Muscle layer of colon (tissue), 2 donors: ENCODE results near the gene ASAH2.
"Not testable (repeated sequence)": the region's sequence is repeated elsewhere in the genome, so short reads cannot be mapped to it uniquely, and the experiment has no call there.

ENCODE experiments used
- H3K27ac ChIP-seq: one replicate; pipeline ENCODE4 v1.7.0; 2013; ENCODE audit warnings: low read depth, mild to moderate bottlenecking, low read length, moderate library complexity
- H3K27me3 ChIP-seq, 2 donors: one replicate each; pipeline ENCODE4 v1.7.0; 2013; ENCODE audit warnings: low read length in 2 of 2, mild to moderate bottlenecking in 2 of 2; ENCODE audit not compliant: insufficient read depth in 2 of 2, control insufficient read depth in 1 of 2
- H3K36me3 ChIP-seq: one replicate; pipeline ENCODE4 v1.7.0; 2013; ENCODE audit warnings: mild to moderate bottlenecking, low read length; ENCODE audit not compliant: insufficient read depth
- H3K4me1 ChIP-seq: one replicate; pipeline ENCODE4 v1.7.0; 2013; ENCODE audit warnings: mild to moderate bottlenecking, low read length; ENCODE audit not compliant: insufficient read depth
- H3K4me3 ChIP-seq, 2 donors: one replicate each; pipeline ENCODE4 v1.7.0; 2013; ENCODE audit warnings: low read length in 2 of 2, low read depth in 1 of 2, mild to moderate bottlenecking in 1 of 2, moderate library complexity in 1 of 2
- H3K9ac ChIP-seq: one replicate; pipeline ENCODE4 v1.7.0; 2013; ENCODE audit warnings: low read length
- H3K9me3 ChIP-seq: one replicate; pipeline ENCODE4 v1.7.0; 2013; ENCODE audit warnings: mild to moderate bottlenecking, low read length
- donor health status: abdominal sarcoma.
- donor health status: Adenocarcinoma of cecum.

Gene ASAH2

GRCh38 chr10:50281210-50281966, 30.1 kb upstream of the ASAH2 start:
- Histone ChIP-seq H3K9ac (no peak overlapping the region), H3K4me3 (no peak overlapping the region), H3K9me3 (no peaks in the 10 kb centered on the region), H3K4me1 (no peaks in the 10 kb centered on the region), H3K27ac (no peak overlapping the region), H3K27me3 (no peaks in the 10 kb centered on the region), H3K36me3 (no peaks in the 10 kb centered on the region)

- Histone ChIP-seq H3K27ac (no peak overlapping the region), H3K4me1 (no peaks in the 10 kb centered on the region), H3K9ac (no peak overlapping the region), H3K9me3 (no peaks in the 10 kb centered on the region), H3K4me3 (no peak overlapping the region), H3K36me3 (no peaks in the 10 kb centered on the region), H3K27me3 (no peaks in the 10 kb centered on the region)
Measured at GRCh38 chr10:50280049-50280841, 28.9 kb upstream of the ASAH2 start.

- Histone ChIP-seq H3K9me3 (no peaks in the 10 kb centered on the region), H3K4me1 (no peaks in the 10 kb centered on the region), H3K9ac (no peak overlapping the region), H3K36me3 (no peaks in the 10 kb centered on the region), H3K27ac (no peak overlapping the region), H3K27me3 (no peaks in the 10 kb centered on the region), H3K4me3 (no peak overlapping the region)
Measured at GRCh38 chr10:50279489-50279888, 28.2 kb upstream of the ASAH2 start.

GRCh38 chr10:50275650-50276235, 24.4 kb upstream of the ASAH2 start:
- Histone ChIP-seq H3K9me3 (no peaks in the 10 kb centered on the region), H3K27me3 (no peaks in the 10 kb centered on the region), H3K36me3 (no peaks in the 10 kb centered on the region), H3K4me3 (no peak overlapping the region), H3K27ac (no peak overlapping the region), H3K9ac (no peak overlapping the region), H3K4me1 (no peaks in the 10 kb centered on the region)

- Histone ChIP-seq H3K9me3 (no peaks in the 10 kb centered on the region), H3K36me3 (no peaks in the 10 kb centered on the region), H3K4me3 (no peak overlapping the region), H3K27ac (no peak overlapping the region), H3K27me3 (no peaks in the 10 kb centered on the region), H3K9ac (no peak overlapping the region), H3K4me1 (no peaks in the 10 kb centered on the region)
Measured at GRCh38 chr10:50272531-50272930, 21.2 kb upstream of the ASAH2 start.

GRCh38 chr10:50271564-50272250, 20.4 kb upstream of the ASAH2 start:
- Histone ChIP-seq H3K9me3 (no peaks in the 10 kb centered on the region), H3K9ac (no peak overlapping the region), H3K36me3 (no peaks in the 10 kb centered on the region), H3K27me3 (no peaks in the 10 kb centered on the region), H3K4me3 (no peak overlapping the region), H3K27ac (no peak overlapping the region), H3K4me1 (no peaks in the 10 kb centered on the region)

- not testable (repeated sequence) for H3K9ac ChIP-seq, H3K9me3 ChIP-seq, H3K27me3 ChIP-seq, H3K4me3 ChIP-seq, H3K27ac ChIP-seq, H3K36me3 ChIP-seq, H3K4me1 ChIP-seq
Measured at GRCh38 chr10:50267877-50268276, 16.6 kb upstream of the ASAH2 start.

- H3K27me3 ChIP-seq, H3K9me3 ChIP-seq, H3K4me1 ChIP-seq, H3K27ac ChIP-seq, H3K9ac ChIP-seq, H3K36me3 ChIP-seq, H3K4me3 ChIP-seq: not testable (repeated sequence)
Measured at GRCh38 chr10:50262625-50263024, 11.3 kb upstream of the ASAH2 start.

GRCh38 chr10:50260791-50261281, 9.5 kb upstream of the ASAH2 start:
- no peaks in the 10 kb centered on the region for H3K4me1 ChIP-seq
- H3K27me3 ChIP-seq = no peaks in the 10 kb centered on the region
- H3K9ac ChIP-seq = no peak overlapping the region
- no peak overlapping the region for H3K27ac ChIP-seq
- H3K9me3 ChIP-seq = no peaks in the 10 kb centered on the region
- H3K36me3 ChIP-seq = no peaks in the 10 kb centered on the region
- no peak overlapping the region for H3K4me3 ChIP-seq

- Histone ChIP-seq H3K4me3 (no peak overlapping the region), H3K9me3 (no peaks in the 10 kb centered on the region), H3K27me3 (no peaks in the 10 kb centered on the region), H3K36me3 (no peaks in the 10 kb centered on the region), H3K4me1 (no peaks in the 10 kb centered on the region), H3K9ac (no peak overlapping the region), H3K27ac (no peak overlapping the region)
Measured at GRCh38 chr10:50254479-50254878, 3.2 kb upstream of the ASAH2 start.
